GM23338 (cell line): ENCODE data around the gene CELF4. TPM values are rescaled to one million over a fixed set of nuclear protein-coding genes. Genes with fewer than 3 reads are reported as not detected.
A peak's percentile ranks its signal among the peaks of the same experiment; 100 is the strongest.

Experiments used
- ATAC-seq: fragments of 200-7000 bp; cut with Tn5 transposase; 3 replicates; pipeline ENCODE4 v1.9.1; 2020
- DNase-seq: peaks from one replicate; pipeline ENCODE4 v3.0.0-alpha.2; 2015; ENCODE audit warnings: low spot score
- H2AFZ ChIP-seq: fragments of 200-600 bp; sonication (generic); 2 replicates; pipeline ENCODE4 v1.8.0; 2016; ENCODE audit warnings: antibody characterized with exemption, mild to moderate bottlenecking, moderate library complexity
- H3F3A ChIP-seq: fragments of 200-600 bp; sonication (generic); replicated peaks from 2 replicates; pipeline ENCODE4 v1.8.0; 2017; ENCODE audit warnings: antibody characterized with exemption, mixed run types, low read depth
- H3K27ac ChIP-seq: fragments of 200-600 bp; sonication (generic); 2 replicates; pipeline ENCODE4 v1.6.1; 2016; ENCODE audit warnings: low read depth
- H3K27me3 ChIP-seq: fragments of 200-600 bp; sonication (generic); 2 replicates; pipeline ENCODE4 v1.8.0; 2016; ENCODE audit warnings: mild to moderate bottlenecking, mixed run types, moderate library complexity; ENCODE audit not compliant: insufficient read depth
- H3K36me3 ChIP-seq: fragments of 200-600 bp; sonication (generic); 2 replicates; pipeline ENCODE4 v1.8.0; 2016; ENCODE audit warnings: mild to moderate bottlenecking; ENCODE audit not compliant: insufficient read depth
- H3K4me1 ChIP-seq: fragments of 200-600 bp; sonication (generic); 2 replicates; pipeline ENCODE4 v1.8.0; 2016; ENCODE audit warnings: mild to moderate bottlenecking, moderate library complexity; ENCODE audit not compliant: insufficient read depth
- H3K4me2 ChIP-seq: fragments of 200-600 bp; sonication (generic); 2 replicates; pipeline ENCODE4 v1.7.1; 2017; ENCODE audit warnings: mixed run types
- H3K4me3 ChIP-seq: fragments of 200-600 bp; sonication (generic); 2 replicates; pipeline ENCODE4 v1.6.1; 2016; ENCODE audit warnings: mixed run types
- H3K79me2 ChIP-seq: fragments of 200-600 bp; sonication (generic); replicated peaks from 2 replicates; pipeline ENCODE4 v1.8.0; 2017; ENCODE audit warnings: mild to moderate bottlenecking; ENCODE audit not compliant: insufficient read depth
- H3K9me2 ChIP-seq: fragments of 200-600 bp; sonication (generic); 2 replicates; pipeline ENCODE4 v1.8.0; 2017; ENCODE audit not compliant: insufficient read depth
- H4K20me1 ChIP-seq: fragments of 200-600 bp; sonication (generic); replicated peaks from 2 replicates; pipeline ENCODE4 v1.8.0; 2017; ENCODE audit warnings: mild to moderate bottlenecking; ENCODE audit not compliant: insufficient read depth
- H3K27ac Mint-ChIP-seq: 2 replicates; pipeline ENCODE4 v1.8.0; 2020; ENCODE audit warnings: inconsistent platforms, mild to moderate bottlenecking, moderate library complexity, mixed read lengths
- H3K27me3 Mint-ChIP-seq: 3 replicates; pipeline ENCODE4 v1.8.0; 2022; ENCODE audit warnings: low read depth, mild to moderate bottlenecking, moderate library complexity, mixed read lengths, inconsistent platforms; ENCODE audit not compliant: insufficient read depth, poor library complexity
- H3K36me3 Mint-ChIP-seq: 3 replicates; pipeline ENCODE4 v1.8.0; 2021; ENCODE audit warnings: low read depth, mild to moderate bottlenecking, inconsistent platforms, moderate library complexity, mixed read lengths
- H3K4me1 Mint-ChIP-seq: 3 replicates; pipeline ENCODE4 v1.8.0; 2020; ENCODE audit warnings: mild to moderate bottlenecking, inconsistent platforms, mixed read lengths
- H3K4me3 Mint-ChIP-seq: 3 replicates; pipeline ENCODE4 v1.8.0; 2021; ENCODE audit warnings: moderate library complexity, mild to moderate bottlenecking, inconsistent platforms, mixed read lengths
- H3K9me3 Mint-ChIP-seq: 3 replicates; pipeline ENCODE4 v1.8.0; 2020; ENCODE audit warnings: moderate library complexity, mild to moderate bottlenecking, inconsistent platforms, mixed read lengths
- CREB1 ChIP-seq: fragments of 250-450 bp; sonication (Bioruptor Pico); IDR thresholded peaks from 2 replicates; pipeline ENCODE4 v1.5.0; 2020; ENCODE audit warnings: low read depth, mild to moderate bottlenecking, moderate library complexity
- EZH2 ChIP-seq: fragments of 200-600 bp; sonication (generic); IDR thresholded peaks from one replicate; pipeline ENCODE4 v1.8.0; 2017; ENCODE audit warnings: antibody characterized with exemption, mild to moderate bottlenecking, low read depth; ENCODE audit not compliant: unreplicated experiment
- JUNB ChIP-seq: IDR thresholded peaks from one replicate; pipeline ENCODE4 v1.6.1; 2016; ENCODE audit warnings: antibody characterized with exemption; ENCODE audit not compliant: unreplicated experiment
- NANOG ChIP-seq: IDR thresholded peaks from 2 replicates; pipeline ENCODE4 v1.6.1; 2016; ENCODE audit warnings: antibody characterized with exemption, borderline replicate concordance
- STAT1 ChIP-seq: IDR thresholded peaks from one replicate; pipeline ENCODE4 v1.6.1; 2016; ENCODE audit warnings: antibody characterized with exemption; ENCODE audit not compliant: unreplicated experiment
- ZNF114 ChIP-seq: fragments of 250-450 bp; sonication (Bioruptor Pico); IDR thresholded peaks from 2 replicates; pipeline ENCODE4 v1.5.0; 2020; ENCODE audit warnings: mild to moderate bottlenecking, moderate library complexity
- ZNF331 ChIP-seq: fragments of 250-450 bp; sonication (Bioruptor Pico); IDR thresholded peaks from 2 replicates; pipeline ENCODE4 v1.5.0; 2020; ENCODE audit warnings: low read depth, mild to moderate bottlenecking, moderate library complexity
- polyA plus RNA-seq: library from polyadenylated mRNA; unstranded; fragments of >200 nt; fragmentation: Nextera tagmentation; extraction: Ambion mirVana; gene quantifications from 2 replicates; pipeline ENCODE4 v1.2.1, GENCODE V29; 2016
- total RNA-seq: library from RNA; depleted of rRNA; stranded (reverse); fragments of >200 nt; shearing (Covaris generic); gene quantifications from 2 replicates; pipeline ENCODE4 v1.2.3, GENCODE V29; 2014
- TF ChIP-seq, protein P1 (sequence below): fragments of 250-450 bp; sonication (Bioruptor Pico); IDR thresholded peaks from 2 replicates; pipeline ENCODE4 v1.5.0; 2020; ENCODE audit warnings: mild to moderate bottlenecking, moderate library complexity
- TF ChIP-seq, protein P2 (sequence below): IDR thresholded peaks from 2 replicates; pipeline ENCODE4 v1.6.1; 2016; ENCODE audit warnings: antibody characterized with exemption
- TF ChIP-seq, protein P3 (sequence below): IDR thresholded peaks from one replicate; pipeline ENCODE4 v1.6.1; 2018; ENCODE audit warnings: antibody characterized with exemption; ENCODE audit not compliant: unreplicated experiment

CELF4 gene
- total and polyA plus RNA-seq, 2 experiments from 2014 or later: 2.6 to 6.7 TPM

DNA sequence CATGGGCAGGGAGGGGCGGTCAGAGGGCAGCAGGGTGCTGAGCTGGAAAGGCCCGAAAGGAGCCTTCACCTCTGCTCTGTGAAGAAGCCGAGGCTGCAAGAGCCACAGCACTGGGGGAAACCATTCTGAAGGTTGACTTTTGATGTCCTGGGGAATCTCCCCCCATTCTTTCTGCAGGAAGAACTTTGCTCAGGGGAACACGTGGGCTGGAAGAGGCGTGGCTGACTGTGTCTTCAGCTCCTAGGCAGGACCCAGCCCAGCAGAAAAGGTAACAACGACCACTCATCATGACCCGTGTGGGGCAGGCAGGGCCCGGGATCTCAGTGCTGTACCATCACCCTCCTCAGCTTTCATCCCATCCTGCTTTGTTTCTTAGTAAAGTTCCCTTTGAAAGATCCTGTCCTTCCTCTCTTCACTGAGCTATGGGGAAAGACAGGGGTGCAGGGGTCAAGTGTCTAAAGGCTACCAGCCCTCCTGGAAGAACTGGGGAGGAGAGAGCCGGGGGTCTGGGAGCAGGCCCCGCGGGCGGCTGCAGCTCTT lies 312.7 kb downstream of the CELF4 start (continued):
- TF ChIP-seq, protein P1, sequence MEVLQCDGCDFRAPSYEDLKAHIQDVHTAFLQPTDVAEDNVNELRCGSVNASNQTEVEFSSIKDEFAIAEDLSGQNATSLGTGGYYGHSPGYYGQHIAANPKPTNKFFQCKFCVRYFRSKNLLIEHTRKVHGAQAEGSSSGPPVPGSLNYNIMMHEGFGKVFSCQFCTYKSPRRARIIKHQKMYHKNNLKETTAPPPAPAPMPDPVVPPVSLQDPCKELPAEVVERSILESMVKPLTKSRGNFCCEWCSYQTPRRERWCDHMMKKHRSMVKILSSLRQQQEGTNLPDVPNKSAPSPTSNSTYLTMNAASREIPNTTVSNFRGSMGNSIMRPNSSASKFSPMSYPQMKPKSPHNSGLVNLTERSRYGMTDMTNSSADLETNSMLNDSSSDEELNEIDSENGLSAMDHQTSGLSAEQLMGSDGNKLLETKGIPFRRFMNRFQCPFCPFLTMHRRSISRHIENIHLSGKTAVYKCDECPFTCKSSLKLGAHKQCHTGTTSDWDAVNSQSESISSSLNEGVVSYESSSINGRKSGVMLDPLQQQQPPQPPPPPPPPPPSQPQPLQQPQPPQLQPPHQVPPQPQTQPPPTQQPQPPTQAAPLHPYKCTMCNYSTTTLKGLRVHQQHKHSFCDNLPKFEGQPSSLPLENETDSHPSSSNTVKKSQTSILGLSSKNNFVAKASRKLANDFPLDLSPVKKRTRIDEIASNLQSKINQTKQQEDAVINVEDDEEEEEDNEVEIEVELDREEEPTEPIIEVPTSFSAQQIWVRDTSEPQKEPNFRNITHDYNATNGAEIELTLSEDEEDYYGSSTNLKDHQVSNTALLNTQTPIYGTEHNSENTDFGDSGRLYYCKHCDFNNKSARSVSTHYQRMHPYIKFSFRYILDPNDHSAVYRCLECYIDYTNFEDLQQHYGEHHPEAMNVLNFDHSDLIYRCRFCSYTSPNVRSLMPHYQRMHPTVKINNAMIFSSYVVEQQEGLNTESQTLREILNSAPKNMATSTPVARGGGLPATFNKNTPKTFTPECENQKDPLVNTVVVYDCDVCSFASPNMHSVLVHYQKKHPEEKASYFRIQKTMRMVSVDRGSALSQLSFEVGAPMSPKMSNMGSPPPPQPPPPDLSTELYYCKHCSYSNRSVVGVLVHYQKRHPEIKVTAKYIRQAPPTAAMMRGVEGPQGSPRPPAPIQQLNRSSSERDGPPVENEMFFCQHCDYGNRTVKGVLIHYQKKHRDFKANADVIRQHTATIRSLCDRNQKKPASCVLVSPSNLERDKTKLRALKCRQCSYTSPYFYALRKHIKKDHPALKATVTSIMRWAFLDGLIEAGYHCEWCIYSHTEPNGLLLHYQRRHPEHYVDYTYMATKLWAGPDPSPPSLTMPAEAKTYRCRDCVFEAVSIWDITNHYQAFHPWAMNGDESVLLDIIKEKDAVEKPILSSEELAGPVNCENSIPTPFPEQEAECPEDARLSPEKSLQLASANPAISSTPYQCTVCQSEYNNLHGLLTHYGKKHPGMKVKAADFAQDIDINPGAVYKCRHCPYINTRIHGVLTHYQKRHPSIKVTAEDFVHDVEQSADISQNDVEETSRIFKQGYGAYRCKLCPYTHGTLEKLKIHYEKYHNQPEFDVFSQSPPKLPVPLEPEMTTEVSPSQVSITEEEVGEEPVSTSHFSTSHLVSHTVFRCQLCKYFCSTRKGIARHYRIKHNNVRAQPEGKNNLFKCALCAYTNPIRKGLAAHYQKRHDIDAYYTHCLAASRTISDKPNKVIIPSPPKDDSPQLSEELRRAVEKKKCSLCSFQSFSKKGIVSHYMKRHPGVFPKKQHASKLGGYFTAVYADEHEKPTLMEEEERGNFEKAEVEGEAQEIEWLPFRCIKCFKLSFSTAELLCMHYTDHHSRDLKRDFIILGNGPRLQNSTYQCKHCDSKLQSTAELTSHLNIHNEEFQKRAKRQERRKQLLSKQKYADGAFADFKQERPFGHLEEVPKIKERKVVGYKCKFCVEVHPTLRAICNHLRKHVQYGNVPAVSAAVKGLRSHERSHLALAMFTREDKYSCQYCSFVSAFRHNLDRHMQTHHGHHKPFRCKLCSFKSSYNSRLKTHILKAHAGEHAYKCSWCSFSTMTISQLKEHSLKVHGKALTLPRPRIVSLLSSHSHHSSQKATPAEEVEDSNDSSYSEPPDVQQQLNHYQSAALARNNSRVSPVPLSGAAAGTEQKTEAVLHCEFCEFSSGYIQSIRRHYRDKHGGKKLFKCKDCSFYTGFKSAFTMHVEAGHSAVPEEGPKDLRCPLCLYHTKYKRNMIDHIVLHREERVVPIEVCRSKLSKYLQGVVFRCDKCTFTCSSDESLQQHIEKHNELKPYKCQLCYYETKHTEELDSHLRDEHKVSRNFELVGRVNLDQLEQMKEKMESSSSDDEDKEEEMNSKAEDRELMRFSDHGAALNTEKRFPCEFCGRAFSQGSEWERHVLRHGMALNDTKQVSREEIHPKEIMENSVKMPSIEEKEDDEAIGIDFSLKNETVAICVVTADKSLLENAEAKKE (CRISPR knock-in tag): no peak
- TF ChIP-seq ZNF114 (CRISPR knock-in tag) (no peak), CREB1 (no peak), STAT1 (no peak), JUNB (no peak)

DNA sequence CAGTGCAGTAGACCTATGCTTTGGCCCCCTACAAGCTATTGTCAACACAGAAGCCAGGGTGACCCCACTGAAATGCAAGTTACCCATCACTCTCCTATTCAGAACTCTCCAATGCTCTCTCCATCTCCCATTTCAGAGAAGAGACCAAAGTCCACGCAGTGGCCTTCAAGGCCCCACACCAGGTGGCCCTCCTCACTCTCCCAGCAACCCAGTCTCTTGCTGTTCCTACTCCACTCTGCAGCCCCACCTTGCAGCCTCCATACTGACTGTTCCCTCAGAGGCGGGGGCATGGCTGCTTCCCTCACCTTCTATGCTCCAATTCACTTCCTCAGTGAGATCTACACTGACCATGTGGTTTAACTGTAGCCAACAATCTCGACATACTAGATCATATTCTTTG lies 313.3 kb downstream of the CELF4 start:
- Mint-ChIP-seq H3K9me3 (no peaks in the 10 kb centered on the region), H3K27ac (no peak overlapping the region), H3K4me1 (peaks cover 27% of the 10 kb centered on the region), H3K36me3 (no peaks in the 10 kb centered on the region), H3K4me3 (peak overlapping the region; percentile 71; the same call in 2 of the 3 replicates), H3K27me3 (peaks cover 37% of the 10 kb centered on the region)
- no peak overlapping the region for H2AFZ ChIP-seq
- no peaks in the 10 kb centered on the region for H3K79me2 ChIP-seq
- H3F3A ChIP-seq: peaks cover 4% of the 10 kb centered on the region; the same call in 1 of the 2 replicates
- DNase-seq (no peak), ATAC-seq (no peak)
- peaks cover 4% of the 10 kb centered on the region; the same call in 1 of the 2 replicates for H3K4me1 ChIP-seq
- no peaks in the 10 kb centered on the region for H3K9me2 ChIP-seq
- H4K20me1 ChIP-seq: no peaks in the 10 kb centered on the region
- no peak overlapping the region for H3K4me2 ChIP-seq
- no peaks in the 10 kb centered on the region for H3K36me3 ChIP-seq
- H3K27me3 ChIP-seq: peaks cover 45% of the 10 kb centered on the region
- H3K4me3 ChIP-seq: no peak overlapping the region
- H3K27ac ChIP-seq: no peak overlapping the region
- no peak for TF ChIP-seq NANOG
- TF ChIP-seq, protein P2, sequence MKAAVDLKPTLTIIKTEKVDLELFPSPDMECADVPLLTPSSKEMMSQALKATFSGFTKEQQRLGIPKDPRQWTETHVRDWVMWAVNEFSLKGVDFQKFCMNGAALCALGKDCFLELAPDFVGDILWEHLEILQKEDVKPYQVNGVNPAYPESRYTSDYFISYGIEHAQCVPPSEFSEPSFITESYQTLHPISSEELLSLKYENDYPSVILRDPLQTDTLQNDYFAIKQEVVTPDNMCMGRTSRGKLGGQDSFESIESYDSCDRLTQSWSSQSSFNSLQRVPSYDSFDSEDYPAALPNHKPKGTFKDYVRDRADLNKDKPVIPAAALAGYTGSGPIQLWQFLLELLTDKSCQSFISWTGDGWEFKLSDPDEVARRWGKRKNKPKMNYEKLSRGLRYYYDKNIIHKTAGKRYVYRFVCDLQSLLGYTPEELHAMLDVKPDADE: no peak
- no peak for TF ChIP-seq JUNB
- TF ChIP-seq CREB1: no peak
- TF ChIP-seq STAT1: no peak
- no peak for TF ChIP-seq ZNF114 (CRISPR knock-in tag)
- no peak for TF ChIP-seq EZH2
- TF ChIP-seq ZNF331 (CRISPR knock-in tag): no peak
- TF ChIP-seq, protein P3, sequence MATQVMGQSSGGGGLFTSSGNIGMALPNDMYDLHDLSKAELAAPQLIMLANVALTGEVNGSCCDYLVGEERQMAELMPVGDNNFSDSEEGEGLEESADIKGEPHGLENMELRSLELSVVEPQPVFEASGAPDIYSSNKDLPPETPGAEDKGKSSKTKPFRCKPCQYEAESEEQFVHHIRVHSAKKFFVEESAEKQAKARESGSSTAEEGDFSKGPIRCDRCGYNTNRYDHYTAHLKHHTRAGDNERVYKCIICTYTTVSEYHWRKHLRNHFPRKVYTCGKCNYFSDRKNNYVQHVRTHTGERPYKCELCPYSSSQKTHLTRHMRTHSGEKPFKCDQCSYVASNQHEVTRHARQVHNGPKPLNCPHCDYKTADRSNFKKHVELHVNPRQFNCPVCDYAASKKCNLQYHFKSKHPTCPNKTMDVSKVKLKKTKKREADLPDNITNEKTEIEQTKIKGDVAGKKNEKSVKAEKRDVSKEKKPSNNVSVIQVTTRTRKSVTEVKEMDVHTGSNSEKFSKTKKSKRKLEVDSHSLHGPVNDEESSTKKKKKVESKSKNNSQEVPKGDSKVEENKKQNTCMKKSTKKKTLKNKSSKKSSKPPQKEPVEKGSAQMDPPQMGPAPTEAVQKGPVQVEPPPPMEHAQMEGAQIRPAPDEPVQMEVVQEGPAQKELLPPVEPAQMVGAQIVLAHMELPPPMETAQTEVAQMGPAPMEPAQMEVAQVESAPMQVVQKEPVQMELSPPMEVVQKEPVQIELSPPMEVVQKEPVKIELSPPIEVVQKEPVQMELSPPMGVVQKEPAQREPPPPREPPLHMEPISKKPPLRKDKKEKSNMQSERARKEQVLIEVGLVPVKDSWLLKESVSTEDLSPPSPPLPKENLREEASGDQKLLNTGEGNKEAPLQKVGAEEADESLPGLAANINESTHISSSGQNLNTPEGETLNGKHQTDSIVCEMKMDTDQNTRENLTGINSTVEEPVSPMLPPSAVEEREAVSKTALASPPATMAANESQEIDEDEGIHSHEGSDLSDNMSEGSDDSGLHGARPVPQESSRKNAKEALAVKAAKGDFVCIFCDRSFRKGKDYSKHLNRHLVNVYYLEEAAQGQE: no peak
